Measurements from ENCODE around the gene SUZ12. TPM values are rescaled to one million over a fixed set of nuclear protein-coding genes. Genes with fewer than 3 reads are reported as not detected.
"Not testable (repeated sequence)": the region's sequence is repeated elsewhere in the genome, so short reads cannot be mapped to it uniquely, and the experiment has no call there.

Gene SUZ12
- polyA plus RNA-seq, 2 of the 4 experiments (the other 2 are of a cell fraction): 38.6 to 54.6 TPM

- TF ChIP-seq PBX3 (IDR thresholded peaks at IDR 0.05) (no peak), JUNB (IDR thresholded peaks at IDR 0.05) (no peak), CHD2 (IDR thresholded peaks at IDR 0.05; ENCODE audit: low read length, partially characterized antibody) (no peak)
These were observed 79.4 kb downstream of the SUZ12 start (continued) for GRCh38 chr17:32016231-32016630.

GRCh38 chr17:32019228-32019627 is 82.4 kb downstream of the SUZ12 start:
- no peak for ATAC-seq
- 93% methylated on average over 1 of the region's 1 CpG for WGBS (ENCODE audit: missing lambda C conversion rate)
- Histone ChIP-seq H3K9me3 (no peaks in the 10 kb centered on the region), H3K4me2 (no peak overlapping the region), H3K4me3 (no peak overlapping the region), H3K4me1 (peaks cover 9% of the 10 kb centered on the region; the same call in 2 of the 3 replicates), H3K27ac (no peak overlapping the region)
- TF ChIP-seq POLR2A (IDR thresholded peaks at IDR 0.05; ENCODE audit: low read length) (no peak), KDM5A (IDR thresholded peaks at IDR 0.05) (no peak), ZNF302 (CRISPR knock-in tag; IDR thresholded peaks at IDR 0.05) (no peak), NFE2L2 (conservative IDR thresholded peaks at IDR 0.05; ENCODE audit: low read length) (no peak), JUN (IDR thresholded peaks at IDR 0.05) (no peak), TFCP2L1 (CRISPR knock-in tag; IDR thresholded peaks at IDR 0.05) (no peak), CHD2 (IDR thresholded peaks at IDR 0.05; ENCODE audit: low read length, partially characterized antibody) (no peak), FOXS1 (CRISPR knock-in tag; IDR thresholded peaks at IDR 0.05) (no peak), FOSB (CRISPR knock-in tag; IDR thresholded peaks at IDR 0.05) (no peak), RCOR1 (IDR thresholded peaks at IDR 0.05; ENCODE audit: low read depth, low read length) (no peak), MAFK (IDR thresholded peaks at IDR 0.05; ENCODE audit: partially characterized antibody) (no peak)
- no peak for FAIRE-seq
- ChIA-PET CTCF (interaction anchor here (0.5 to 3.3 kb wide), 2 partner anchors 11 to 601 kb away, joined by 3 to 19 read pairs; partner anchors contain the start of gene LRRC37B), POLR2A (interaction anchor here (1.5 kb wide), 1 partner anchor 12 kb away, joined by 3 read pairs; the partner anchor contains the start of gene LRRC37B)
- no peak for DNase-seq (ENCODE audit: low read depth in 1 of 2, low spot score in 1 of 2)

DNA sequence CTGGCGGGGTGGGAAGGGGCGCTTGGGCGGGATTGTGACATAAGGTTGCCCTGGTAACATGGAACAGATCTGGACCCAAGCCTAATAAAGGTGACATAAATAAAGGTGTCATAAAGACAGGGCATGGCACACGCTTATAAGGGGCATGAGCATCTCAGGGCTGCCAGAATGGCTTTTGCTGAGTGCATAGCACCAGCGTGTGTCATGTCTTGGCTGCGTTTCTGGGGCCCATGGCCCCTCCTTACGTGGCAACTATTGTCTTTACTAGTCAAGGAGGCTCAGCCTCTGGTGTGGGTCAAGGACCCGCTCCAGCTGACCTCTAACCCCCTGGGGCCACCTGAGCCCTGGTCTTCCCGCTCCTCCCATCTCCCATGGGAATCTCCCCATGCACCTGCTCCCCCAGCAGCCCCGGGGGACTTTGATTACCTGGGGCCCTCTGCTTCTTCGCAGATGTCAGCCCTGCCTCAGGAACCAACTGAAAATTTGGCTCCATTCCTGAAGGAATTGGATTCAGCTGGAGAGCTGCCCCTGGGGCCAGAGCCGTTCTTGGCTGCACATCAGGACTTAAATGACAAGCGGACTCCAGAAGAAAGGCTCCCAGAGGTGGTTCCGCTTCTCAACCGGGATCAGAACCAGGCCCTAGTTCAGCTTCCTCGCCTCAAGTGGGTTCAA is 84.3 kb downstream of the SUZ12 start:
- ATAC-seq: no peak
- POLR2A ChIA-PET: no interaction called here
- Histone ChIP-seq H3K4me2 (no peak overlapping the region), H3K27ac (no peak overlapping the region), H3K4me3 (no peak overlapping the region), H3K4me1 (no peaks in the 10 kb centered on the region), H3K9me3 (no peaks in the 10 kb centered on the region)
- CTCF ChIA-PET: interaction anchor here (1.1 kb wide), 2 partner anchors 13 to 14 kb away, joined by 3 to 4 read pairs; partner anchors contain the start of gene LRRC37B
- 93% methylated on average over 15 of the region's 16 CpGs for WGBS (ENCODE audit: missing lambda C conversion rate)
- DNase-seq (ENCODE audit: low read depth in 1 of 2, low spot score in 1 of 2): no peak
- TF ChIP-seq REST (IDR thresholded peaks at IDR 0.05) (no peak), SMC3 (IDR thresholded peaks at IDR 0.05) (no peak), ZNF302 (CRISPR knock-in tag; IDR thresholded peaks at IDR 0.05) (no peak)
- no peak for FAIRE-seq

- Histone ChIP-seq H3K9me3 (no peaks in the 10 kb centered on the region), H3K4me1 (no peaks in the 10 kb centered on the region), H3K27ac (no peak overlapping the region), H3K4me3 (no peak overlapping the region), H3K4me2 (no peak overlapping the region)
- ChIA-PET CTCF (interaction anchor here (1.1 kb wide), 2 partner anchors 13 to 15 kb away, joined by 3 to 4 read pairs; partner anchors contain the start of gene LRRC37B), POLR2A (no interaction called here)
- FAIRE-seq: no peak
- DNase-seq (ENCODE audit: low read depth in 1 of 2, low spot score in 1 of 2): no peak
- ATAC-seq: no peak
- WGBS (ENCODE audit: missing lambda C conversion rate): 86% methylated on average over 7 of the region's 7 CpGs
- TF ChIP-seq POLR2A (IDR thresholded peaks at IDR 0.05; ENCODE audit: low read length): no peak
- no peak for TF ChIP-seq HDAC2 (IDR thresholded peaks at IDR 0.05)
- TF ChIP-seq RARB (CRISPR knock-in tag; IDR thresholded peaks at IDR 0.05): no peak
- no peak for TF ChIP-seq EHF (CRISPR knock-in tag; IDR thresholded peaks at IDR 0.05)
These were observed 84.8 kb downstream of the SUZ12 start for GRCh38 chr17:32021615-32021955.

GRCh38 chr17:32022554-32022953 is 85.7 kb downstream of the SUZ12 start:
- H3K27ac ChIP-seq; FAIRE-seq; H3K9me3 ChIP-seq; DNase-seq (ENCODE audit: low read depth in 1 of 2, low spot score in 1 of 2); H3K4me2 ChIP-seq; H3K4me3 ChIP-seq; H3K4me1 ChIP-seq; POLR2A ChIA-PET; ATAC-seq: not testable (repeated sequence)
- 98% methylated on average over 3 of the region's 5 CpGs for WGBS (ENCODE audit: missing lambda C conversion rate)
- CTCF ChIA-PET: interaction anchor here (0.6 kb wide), 1 partner anchor 816 kb away, joined by 3 read pairs; no protein-coding TSS in a partner anchor

DNA sequence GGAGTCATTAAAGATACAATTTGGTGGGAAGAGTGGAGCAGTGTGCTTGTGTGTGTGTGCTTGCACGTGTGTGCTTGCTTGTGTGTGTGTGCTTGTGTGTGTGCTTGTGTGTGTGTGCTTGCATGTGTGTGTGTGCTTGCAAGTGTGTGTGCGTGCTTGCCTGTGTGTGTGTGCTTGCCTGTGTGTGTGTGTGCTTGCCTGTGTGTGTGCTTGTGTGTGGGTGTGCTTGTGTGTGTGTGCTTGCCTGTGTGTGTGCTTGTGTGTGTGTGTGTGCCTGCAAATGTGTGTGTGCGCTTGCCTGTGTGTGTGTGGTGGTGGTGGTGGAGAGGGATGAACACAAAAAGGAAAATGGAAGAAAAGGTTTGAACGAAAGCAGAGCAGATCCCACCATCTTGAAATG is 90.5 kb downstream of the SUZ12 start:
- FAIRE-seq; DNase-seq (ENCODE audit: low read depth in 1 of 2, low spot score in 1 of 2); CTCF ChIA-PET; H3K4me1 ChIP-seq; ATAC-seq; H3K4me2 ChIP-seq; H3K9me3 ChIP-seq; H3K4me3 ChIP-seq; H3K27ac ChIP-seq; POLR2A ChIA-PET: not testable (repeated sequence)
- 89% methylated on average over 4 of the region's 4 CpGs for WGBS (ENCODE audit: missing lambda C conversion rate)

Data from A549 (cell line).